SU-DHL-6 (cell line): Measurements from ENCODE around the gene TFPT.
A peak's percentile ranks its signal among the peaks of the same experiment; 100 is the strongest.

Experiments used
- CTCF ChIP-seq: fragments of 200-600 bp; sonication (generic); IDR thresholded peaks from one replicate; pipeline ENCODE4 v1.5.1; 2017; ENCODE audit warnings: antibody characterized with exemption, mild to moderate bottlenecking, low read length, moderate library complexity; ENCODE audit not compliant: insufficient read depth, poor library complexity, severe bottlenecking
- EZH2phosphoT487 ChIP-seq: fragments of 200-600 bp; sonication (generic), shearing (Covaris generic); conservative IDR thresholded peaks from 2 replicates; pipeline ENCODE4 v1.6.1; 2018; ENCODE audit warnings: mild to moderate bottlenecking, antibody characterized with exemption, low read length, moderate library complexity, mixed read lengths

GRCh38 chr19:54096617-54097106 lies 18.8 kb downstream of the TFPT start:
- TF ChIP-seq CTCF (peak; percentile 13), EZH2phosphoT487 (no peak)
